HEK293 (cell line): ENCODE results near the gene GJA3.

Experiments used
- CTCF ChIA-PET: fragments of 350-600 bp; formaldehyde crosslinking; extraction: SDS; loops from one replicate; lab custom pipeline; 2021; ENCODE audit warnings: antibody characterized with exemption; lab: Yijun Ruan, JAX
- POLR2A ChIA-PET: fragments of 300-600 bp; formaldehyde crosslinking; extraction: SDS; loops from one replicate; lab custom pipeline; 2020; ENCODE audit warnings: antibody characterized with exemption, inconsistent platforms; lab: Yijun Ruan, JAX
- H3K27ac ChIP-seq: fragments of 200-500 bp; sonication (Bioruptor generic); 2 replicates; pipeline ENCODE4 v1.5.1; 2014; ENCODE audit warnings: low read depth, low read length, control low read depth, inconsistent platforms; ENCODE audit errors: extremely low read depth
- H3K36me3 ChIP-seq, 2 experiments: fragments of 200-500 bp in 1 of 2; sonication (Bioruptor generic) in 1 of 2; 1 replicate in 1 of 2; 2 replicates in 1 of 2; pipeline ENCODE4 v1.5.1; 2014 to 2017; ENCODE audit warnings: inconsistent platforms in 2 of 2, low read length in 2 of 2; ENCODE audit not compliant: control insufficient read depth in 2 of 2, insufficient read depth in 1 of 2
- H3K4me1 ChIP-seq: fragments of 200-500 bp; sonication (Bioruptor generic); 2 replicates; pipeline ENCODE4 v1.5.1; 2014; ENCODE audit warnings: mild to moderate bottlenecking, low read length, inconsistent platforms; ENCODE audit not compliant: control insufficient read depth, insufficient read depth
- H3K4me3 ChIP-seq: 2 replicates; pipeline ENCODE4 v1.5.1; 2011; ENCODE audit warnings: low read depth, mild to moderate bottlenecking, control low read depth, low read length, moderate library complexity
- H3K9me3 ChIP-seq: fragments of 200-500 bp; sonication (Bioruptor generic); 2 replicates; pipeline ENCODE4 v1.5.1; 2014; ENCODE audit warnings: low read depth, low read length, inconsistent platforms; ENCODE audit not compliant: control insufficient read depth, insufficient read depth
- EGR2 ChIP-seq: fragments of 450-650 bp; formaldehyde crosslinking; IDR thresholded peaks from 2 replicates; pipeline ENCODE4 v1.5.1; 2016; ENCODE audit warnings: low read depth, missing biosample characterization, missing genetic modification characterization
- FEZF1 ChIP-seq: fragments of 450-650 bp; formaldehyde crosslinking; IDR thresholded peaks from 2 replicates; pipeline ENCODE4 v1.5.1; 2016; ENCODE audit warnings: missing biosample characterization, missing genetic modification characterization
- GLIS1 ChIP-seq: fragments of 450-650 bp; formaldehyde crosslinking; IDR thresholded peaks from 2 replicates; pipeline ENCODE4 v1.5.1; 2016; ENCODE audit warnings: missing biosample characterization, missing genetic modification characterization
- IKZF3 ChIP-seq: fragments of 450-650 bp; IDR thresholded peaks from 2 replicates; pipeline ENCODE4 v1.5.0; 2018; ENCODE audit warnings: missing biosample characterization, mild to moderate bottlenecking, missing genetic modification characterization, moderate library complexity
- OSR2 ChIP-seq: fragments of 450-650 bp; formaldehyde crosslinking; IDR thresholded peaks from 2 replicates; pipeline ENCODE4 v1.5.1; 2016; ENCODE audit warnings: missing biosample characterization, missing genetic modification characterization
- YY2 ChIP-seq: fragments of 450-650 bp; formaldehyde crosslinking; IDR thresholded peaks from 2 replicates; pipeline ENCODE4 v1.5.1; 2016; ENCODE audit warnings: missing biosample characterization, missing genetic modification characterization
- ZBTB48 ChIP-seq: fragments of 450-650 bp; formaldehyde crosslinking; IDR thresholded peaks from 2 replicates; pipeline ENCODE4 v1.5.1; 2016; ENCODE audit warnings: missing biosample characterization, missing genetic modification characterization
- ZIC2 ChIP-seq: fragments of 450-650 bp; formaldehyde crosslinking; IDR thresholded peaks from 2 replicates; pipeline ENCODE4 v1.5.1; 2016; ENCODE audit warnings: missing biosample characterization, missing genetic modification characterization
- ZNF146 ChIP-seq: fragments of 450-650 bp; formaldehyde crosslinking; IDR thresholded peaks from 2 replicates; pipeline ENCODE4 v1.5.1; 2016; ENCODE audit warnings: missing biosample characterization, missing genetic modification characterization
- ZNF221 ChIP-seq: fragments of 450-650 bp; formaldehyde crosslinking; IDR thresholded peaks from 2 replicates; pipeline ENCODE4 v1.5.1; 2017; ENCODE audit warnings: missing biosample characterization, missing genetic modification characterization, borderline replicate concordance
- ZNF274 ChIP-seq, 2 experiments: fragments of 200-500 bp in 1 of 2; fragments of 450-650 bp in 1 of 2; sonication (Bioruptor generic) in 1 of 2; formaldehyde crosslinking in 1 of 2; IDR thresholded peaks; 2 replicates each; pipeline versions ENCODE4 v1.5.1 to v1.6.1; 2014 to 2016; ENCODE audit warnings: borderline replicate concordance in 1 of 2, inconsistent platforms in 1 of 2, low read length in 1 of 2, missing biosample characterization in 1 of 2, missing genetic modification characterization in 1 of 2
- ZNF473 ChIP-seq: fragments of 450-650 bp; formaldehyde crosslinking; IDR thresholded peaks from 2 replicates; pipeline ENCODE4 v1.5.1; 2017; ENCODE audit warnings: missing biosample characterization, missing genetic modification characterization
- ZNF529 ChIP-seq: fragments of 450-650 bp; formaldehyde crosslinking; IDR thresholded peaks from 2 replicates; pipeline ENCODE4 v1.5.1; 2017; ENCODE audit warnings: missing genetic modification characterization, missing biosample characterization; ENCODE audit not compliant: insufficient replicate concordance
- ZNF555 ChIP-seq: fragments of 450-650 bp; formaldehyde crosslinking; conservative IDR thresholded peaks from 2 replicates; pipeline ENCODE4 v1.5.1; 2017; ENCODE audit warnings: missing biosample characterization, mild to moderate bottlenecking, missing genetic modification characterization, inconsistent platforms
- ZNF621 ChIP-seq: fragments of 450-650 bp; formaldehyde crosslinking; IDR thresholded peaks from 2 replicates; pipeline ENCODE4 v1.5.1; 2017; ENCODE audit warnings: missing biosample characterization, missing genetic modification characterization
- ZNF624 ChIP-seq: fragments of 450-650 bp; formaldehyde crosslinking; IDR thresholded peaks from 2 replicates; pipeline ENCODE4 v1.5.1; 2017; ENCODE audit warnings: missing biosample characterization, missing genetic modification characterization
- TF ChIP-seq, protein P1 (sequence below): fragments of 450-650 bp; formaldehyde crosslinking; IDR thresholded peaks from 2 replicates; pipeline ENCODE4 v1.5.1; 2016; ENCODE audit warnings: missing biosample characterization, missing genetic modification characterization
- TF ChIP-seq, protein P2 (sequence below): fragments of 450-650 bp; formaldehyde crosslinking; IDR thresholded peaks from 2 replicates; pipeline ENCODE4 v1.5.1; 2017; ENCODE audit warnings: missing biosample characterization, missing genetic modification characterization
- TF ChIP-seq, protein P3 (sequence below): fragments of 450-650 bp; formaldehyde crosslinking; IDR thresholded peaks from 2 replicates; pipeline ENCODE4 v1.5.1; 2016; ENCODE audit warnings: missing biosample characterization, missing genetic modification characterization
- TF ChIP-seq, protein P4 (sequence below): fragments of 450-650 bp; formaldehyde crosslinking; IDR thresholded peaks from 2 replicates; pipeline ENCODE4 v1.5.1; 2017; ENCODE audit warnings: missing biosample characterization, missing genetic modification characterization
- TF ChIP-seq, protein P5 (sequence below): fragments of 450-650 bp; formaldehyde crosslinking; IDR thresholded peaks from 2 replicates; pipeline ENCODE4 v1.5.1; 2016; ENCODE audit warnings: missing biosample characterization, missing genetic modification characterization

Gene GJA3

DNA sequence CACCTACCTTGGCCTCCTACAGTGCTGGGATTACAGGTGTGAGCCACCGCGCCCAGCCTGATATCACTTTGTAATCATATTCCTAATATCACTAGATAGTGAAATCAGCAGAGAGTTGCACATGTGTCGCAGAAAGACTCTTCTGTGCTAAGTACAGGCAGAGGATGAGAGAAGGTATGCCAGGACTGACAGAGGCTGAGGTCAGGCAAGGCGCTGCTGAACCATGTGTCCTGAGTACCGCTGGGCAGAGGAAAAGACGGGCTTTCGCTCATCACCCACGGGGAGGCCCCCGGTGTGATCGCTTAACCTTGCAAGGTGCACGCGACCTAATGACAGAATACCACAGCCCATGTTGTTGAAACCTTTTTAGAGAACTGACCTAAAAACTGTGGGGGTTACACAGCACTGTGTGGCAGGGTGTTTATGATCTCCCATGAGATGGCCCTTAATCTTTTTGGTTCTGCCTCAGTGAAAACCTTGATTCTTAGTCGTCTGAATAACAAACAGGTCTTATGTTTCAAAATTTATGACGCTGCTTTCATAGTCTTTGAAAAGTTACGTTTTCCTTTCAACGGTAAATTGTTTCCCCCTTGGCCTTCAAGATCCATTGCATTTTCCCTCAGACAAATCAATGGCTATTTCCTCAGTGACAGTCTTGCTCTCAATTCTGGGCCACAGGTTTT, 12.2 kb downstream of the GJA3 start:
- TF ChIP-seq FEZF1 (tag by site-specific recombination) (peak; percentile 62), IKZF3 (tag by site-specific recombination) (no peak), ZNF473 (no peak), OSR2 (tag by site-specific recombination) (peak; percentile 69; the same call in 1 of the 2 replicates), ZIC2 (tag by site-specific recombination) (peak; percentile 23; the same call in 1 of the 2 replicates)
- TF ChIP-seq, protein P1, sequence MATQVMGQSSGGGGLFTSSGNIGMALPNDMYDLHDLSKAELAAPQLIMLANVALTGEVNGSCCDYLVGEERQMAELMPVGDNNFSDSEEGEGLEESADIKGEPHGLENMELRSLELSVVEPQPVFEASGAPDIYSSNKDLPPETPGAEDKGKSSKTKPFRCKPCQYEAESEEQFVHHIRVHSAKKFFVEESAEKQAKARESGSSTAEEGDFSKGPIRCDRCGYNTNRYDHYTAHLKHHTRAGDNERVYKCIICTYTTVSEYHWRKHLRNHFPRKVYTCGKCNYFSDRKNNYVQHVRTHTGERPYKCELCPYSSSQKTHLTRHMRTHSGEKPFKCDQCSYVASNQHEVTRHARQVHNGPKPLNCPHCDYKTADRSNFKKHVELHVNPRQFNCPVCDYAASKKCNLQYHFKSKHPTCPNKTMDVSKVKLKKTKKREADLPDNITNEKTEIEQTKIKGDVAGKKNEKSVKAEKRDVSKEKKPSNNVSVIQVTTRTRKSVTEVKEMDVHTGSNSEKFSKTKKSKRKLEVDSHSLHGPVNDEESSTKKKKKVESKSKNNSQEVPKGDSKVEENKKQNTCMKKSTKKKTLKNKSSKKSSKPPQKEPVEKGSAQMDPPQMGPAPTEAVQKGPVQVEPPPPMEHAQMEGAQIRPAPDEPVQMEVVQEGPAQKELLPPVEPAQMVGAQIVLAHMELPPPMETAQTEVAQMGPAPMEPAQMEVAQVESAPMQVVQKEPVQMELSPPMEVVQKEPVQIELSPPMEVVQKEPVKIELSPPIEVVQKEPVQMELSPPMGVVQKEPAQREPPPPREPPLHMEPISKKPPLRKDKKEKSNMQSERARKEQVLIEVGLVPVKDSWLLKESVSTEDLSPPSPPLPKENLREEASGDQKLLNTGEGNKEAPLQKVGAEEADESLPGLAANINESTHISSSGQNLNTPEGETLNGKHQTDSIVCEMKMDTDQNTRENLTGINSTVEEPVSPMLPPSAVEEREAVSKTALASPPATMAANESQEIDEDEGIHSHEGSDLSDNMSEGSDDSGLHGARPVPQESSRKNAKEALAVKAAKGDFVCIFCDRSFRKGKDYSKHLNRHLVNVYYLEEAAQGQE: no peak
- TF ChIP-seq, protein P2, sequence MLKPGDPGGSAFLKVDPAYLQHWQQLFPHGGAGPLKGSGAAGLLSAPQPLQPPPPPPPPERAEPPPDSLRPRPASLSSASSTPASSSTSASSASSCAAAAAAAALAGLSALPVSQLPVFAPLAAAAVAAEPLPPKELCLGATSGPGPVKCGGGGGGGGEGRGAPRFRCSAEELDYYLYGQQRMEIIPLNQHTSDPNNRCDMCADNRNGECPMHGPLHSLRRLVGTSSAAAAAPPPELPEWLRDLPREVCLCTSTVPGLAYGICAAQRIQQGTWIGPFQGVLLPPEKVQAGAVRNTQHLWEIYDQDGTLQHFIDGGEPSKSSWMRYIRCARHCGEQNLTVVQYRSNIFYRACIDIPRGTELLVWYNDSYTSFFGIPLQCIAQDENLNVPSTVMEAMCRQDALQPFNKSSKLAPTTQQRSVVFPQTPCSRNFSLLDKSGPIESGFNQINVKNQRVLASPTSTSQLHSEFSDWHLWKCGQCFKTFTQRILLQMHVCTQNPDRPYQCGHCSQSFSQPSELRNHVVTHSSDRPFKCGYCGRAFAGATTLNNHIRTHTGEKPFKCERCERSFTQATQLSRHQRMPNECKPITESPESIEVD (tag by site-specific recombination): peak; percentile 76
- TF ChIP-seq, protein P3, sequence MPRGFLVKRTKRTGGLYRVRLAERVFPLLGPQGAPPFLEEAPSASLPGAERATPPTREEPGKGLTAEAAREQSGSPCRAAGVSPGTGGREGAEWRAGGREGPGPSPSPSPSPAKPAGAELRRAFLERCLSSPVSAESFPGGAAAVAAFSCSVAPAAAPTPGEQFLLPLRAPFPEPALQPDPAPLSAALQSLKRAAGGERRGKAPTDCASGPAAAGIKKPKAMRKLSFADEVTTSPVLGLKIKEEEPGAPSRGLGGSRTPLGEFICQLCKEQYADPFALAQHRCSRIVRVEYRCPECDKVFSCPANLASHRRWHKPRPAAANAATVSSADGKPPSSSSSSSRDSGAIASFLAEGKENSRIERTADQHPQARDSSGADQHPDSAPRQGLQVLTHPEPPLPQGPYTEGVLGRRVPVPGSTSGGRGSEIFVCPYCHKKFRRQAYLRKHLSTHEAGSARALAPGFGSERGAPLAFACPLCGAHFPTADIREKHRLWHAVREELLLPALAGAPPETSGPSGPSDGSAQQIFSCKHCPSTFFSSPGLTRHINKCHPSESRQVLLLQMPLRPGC (tag by site-specific recombination): no peak
- TF ChIP-seq, all 188 proteins: peak for 4
- no peaks in the 10 kb centered on the region for H3K4me1 ChIP-seq
- H3K4me3 ChIP-seq: no peak overlapping the region
- no peak overlapping the region for H3K27ac ChIP-seq
- no peaks in the 10 kb centered on the region for H3K9me3 ChIP-seq
- ChIA-PET CTCF (no interaction called here), POLR2A (no interaction called here)
- no peaks in the 10 kb centered on the region for H3K36me3 ChIP-seq

DNA sequence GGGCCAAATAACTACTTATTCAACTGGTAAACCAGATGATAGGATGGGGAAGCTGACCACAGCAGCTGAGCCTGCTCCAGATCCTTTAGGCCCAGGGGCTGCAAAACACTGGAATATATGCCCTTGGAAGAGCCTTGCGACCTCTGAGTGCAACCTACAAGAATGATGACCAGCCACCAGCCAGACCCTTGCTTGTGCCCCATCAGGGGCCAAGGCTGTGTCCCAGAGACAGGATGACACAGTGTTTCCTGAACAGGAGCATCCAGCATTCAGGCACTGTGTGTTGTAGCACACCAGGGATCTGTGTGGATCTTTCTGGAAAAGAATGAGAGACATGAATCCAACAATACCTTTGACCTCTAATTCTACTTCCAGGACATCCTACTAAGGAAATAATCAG, 14.5 kb downstream of the GJA3 start:
- Histone ChIP-seq H3K27ac (no peak overlapping the region), H3K9me3 (no peaks in the 10 kb centered on the region), H3K4me1 (peaks cover 4% of the 10 kb centered on the region), H3K36me3 (peaks cover 0 to 4% of the 10 kb centered on the region in 2 experiments; a peak in 1 of 3 replicates), H3K4me3 (no peak overlapping the region)
- ChIA-PET CTCF (no interaction called here), POLR2A (no interaction called here)
- TF ChIP-seq ZNF146: no peak
- no peak for TF ChIP-seq ZNF555
- no peak for TF ChIP-seq ZNF529
- TF ChIP-seq GLIS1 (tag by site-specific recombination): no peak
- no peak for TF ChIP-seq ZNF621
- no peak for TF ChIP-seq YY2 (tag by site-specific recombination)
- TF ChIP-seq ZNF624 (tag by site-specific recombination): no peak
- TF ChIP-seq, protein P4, sequence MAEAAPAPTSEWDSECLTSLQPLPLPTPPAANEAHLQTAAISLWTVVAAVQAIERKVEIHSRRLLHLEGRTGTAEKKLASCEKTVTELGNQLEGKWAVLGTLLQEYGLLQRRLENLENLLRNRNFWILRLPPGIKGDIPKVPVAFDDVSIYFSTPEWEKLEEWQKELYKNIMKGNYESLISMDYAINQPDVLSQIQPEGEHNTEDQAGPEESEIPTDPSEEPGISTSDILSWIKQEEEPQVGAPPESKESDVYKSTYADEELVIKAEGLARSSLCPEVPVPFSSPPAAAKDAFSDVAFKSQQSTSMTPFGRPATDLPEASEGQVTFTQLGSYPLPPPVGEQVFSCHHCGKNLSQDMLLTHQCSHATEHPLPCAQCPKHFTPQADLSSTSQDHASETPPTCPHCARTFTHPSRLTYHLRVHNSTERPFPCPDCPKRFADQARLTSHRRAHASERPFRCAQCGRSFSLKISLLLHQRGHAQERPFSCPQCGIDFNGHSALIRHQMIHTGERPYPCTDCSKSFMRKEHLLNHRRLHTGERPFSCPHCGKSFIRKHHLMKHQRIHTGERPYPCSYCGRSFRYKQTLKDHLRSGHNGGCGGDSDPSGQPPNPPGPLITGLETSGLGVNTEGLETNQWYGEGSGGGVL: no peak
- no peak for TF ChIP-seq ZNF221
- TF ChIP-seq ZBTB48 (tag by site-specific recombination): no peak
- no peak for TF ChIP-seq EGR2 (tag by site-specific recombination)
- no peak for TF ChIP-seq ZNF274 (IDR thresholded peaks at IDR 0.05; ENCODE audit: low read length)
- no peak for TF ChIP-seq ZNF274 (tag by site-specific recombination; IDR thresholded peaks at IDR 0.05; ENCODE audit: borderline replicate concordance)
- TF ChIP-seq, protein P5, sequence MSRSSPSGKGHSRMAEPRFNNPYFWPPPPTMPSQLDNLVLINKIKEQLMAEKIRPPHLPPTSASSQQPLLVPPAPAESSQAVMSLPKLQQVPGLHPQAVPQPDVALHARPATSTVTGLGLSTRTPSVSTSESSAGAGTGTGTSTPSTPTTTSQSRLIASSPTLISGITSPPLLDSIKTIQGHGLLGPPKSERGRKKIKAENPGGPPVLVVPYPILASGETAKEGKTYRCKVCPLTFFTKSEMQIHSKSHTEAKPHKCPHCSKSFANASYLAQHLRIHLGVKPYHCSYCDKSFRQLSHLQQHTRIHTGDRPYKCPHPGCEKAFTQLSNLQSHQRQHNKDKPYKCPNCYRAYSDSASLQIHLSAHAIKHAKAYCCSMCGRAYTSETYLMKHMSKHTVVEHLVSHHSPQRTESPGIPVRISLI (tag by site-specific recombination): no peak
